Measurements from ENCODE around the gene KRTAP5-2.

KRTAP5-2 gene

DNA sequence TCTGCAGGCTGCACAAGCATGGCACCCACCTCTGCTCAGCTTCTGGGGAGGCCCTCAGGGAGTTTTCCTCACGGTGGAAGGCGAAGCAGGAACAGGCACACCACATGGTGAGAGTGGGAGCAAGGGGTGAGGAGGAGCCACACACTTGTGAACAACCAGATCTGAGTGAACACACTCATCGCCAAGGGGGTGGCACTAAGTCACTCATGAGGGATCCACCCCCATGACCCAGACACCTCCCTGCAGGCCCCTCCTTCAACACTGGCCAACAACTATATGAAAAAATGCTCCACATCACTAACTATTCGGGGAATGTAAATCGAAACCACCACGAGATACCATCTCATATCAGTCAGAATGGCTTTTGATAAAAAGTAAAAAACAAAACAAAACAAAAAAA is 722 bp upstream of the KRTAP5-2 start:
- TF ChIP-seq CEBPB (IDR thresholded peaks at IDR 0.05) (no peak), EP300 (IDR thresholded peaks at IDR 0.05; ENCODE audit: borderline replicate concordance) (no peak), RAD21 (IDR thresholded peaks at IDR 0.05; ENCODE audit: low read depth) (no peak), CREB1 (IDR thresholded peaks at IDR 0.05; ENCODE audit: low read depth) (no peak), ZBTB7A (IDR thresholded peaks at IDR 0.05; ENCODE audit: low read depth) (no peak), NFIC (IDR thresholded peaks at IDR 0.05) (no peak), TEAD4 (IDR thresholded peaks at IDR 0.05) (no peak), TCF12 (IDR thresholded peaks at IDR 0.05; ENCODE audit: low read depth) (no peak), YY1 (IDR thresholded peaks at IDR 0.05; ENCODE audit: low read depth) (no peak), EGR1 (IDR thresholded peaks at IDR 0.05) (no peak), FOXM1 (IDR thresholded peaks at IDR 0.05; ENCODE audit: borderline replicate concordance, low read depth) (no peak)
- TF ChIP-seq, protein P1, sequence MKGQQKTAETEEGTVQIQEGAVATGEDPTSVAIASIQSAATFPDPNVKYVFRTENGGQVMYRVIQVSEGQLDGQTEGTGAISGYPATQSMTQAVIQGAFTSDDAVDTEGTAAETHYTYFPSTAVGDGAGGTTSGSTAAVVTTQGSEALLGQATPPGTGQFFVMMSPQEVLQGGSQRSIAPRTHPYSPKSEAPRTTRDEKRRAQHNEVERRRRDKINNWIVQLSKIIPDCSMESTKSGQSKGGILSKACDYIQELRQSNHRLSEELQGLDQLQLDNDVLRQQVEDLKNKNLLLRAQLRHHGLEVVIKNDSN (IDR thresholded peaks at IDR 0.05): no peak

GRCh38 chr11:1597331-1597993 is 632 bp downstream of the KRTAP5-2 start:
- no peak for TF ChIP-seq REST (IDR thresholded peaks at IDR 0.05; ENCODE audit: low read depth)
- no peak for TF ChIP-seq NFIC (IDR thresholded peaks at IDR 0.05)
- TF ChIP-seq RAD21 (IDR thresholded peaks at IDR 0.05; ENCODE audit: low read depth): no peak
- TF ChIP-seq CREB1 (IDR thresholded peaks at IDR 0.05; ENCODE audit: low read depth): no peak
- no peak for TF ChIP-seq TEAD4 (IDR thresholded peaks at IDR 0.05)
- no peak for TF ChIP-seq CEBPB (IDR thresholded peaks at IDR 0.05)
- no peak for TF ChIP-seq EP300 (IDR thresholded peaks at IDR 0.05; ENCODE audit: borderline replicate concordance)
- TF ChIP-seq YY1 (IDR thresholded peaks at IDR 0.05; ENCODE audit: low read depth): no peak
- TF ChIP-seq, protein P1 (IDR thresholded peaks at IDR 0.05): no peak
- no peak for TF ChIP-seq FOXM1 (IDR thresholded peaks at IDR 0.05; ENCODE audit: borderline replicate concordance, low read depth)
- TF ChIP-seq ZBTB7A (IDR thresholded peaks at IDR 0.05; ENCODE audit: low read depth): no peak
- TF ChIP-seq, protein P2, sequence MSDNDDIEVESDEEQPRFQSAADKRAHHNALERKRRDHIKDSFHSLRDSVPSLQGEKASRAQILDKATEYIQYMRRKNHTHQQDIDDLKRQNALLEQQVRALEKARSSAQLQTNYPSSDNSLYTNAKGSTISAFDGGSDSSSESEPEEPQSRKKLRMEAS (IDR thresholded peaks at IDR 0.05): no peak
- no peak for TF ChIP-seq EGR1 (IDR thresholded peaks at IDR 0.05)
- TF ChIP-seq TAF1 (IDR thresholded peaks at IDR 0.05; ENCODE audit: low read depth): no peak
- no peak for TF ChIP-seq TCF12 (IDR thresholded peaks at IDR 0.05; ENCODE audit: low read depth)

GRCh38 chr11:1592628-1593027 is 5.5 kb downstream of the KRTAP5-2 start:
- TF ChIP-seq CEBPB (IDR thresholded peaks at IDR 0.05) (no peak), YY1 (IDR thresholded peaks at IDR 0.05; ENCODE audit: low read depth) (no peak), EGR1 (IDR thresholded peaks at IDR 0.05) (no peak), ZBTB7A (IDR thresholded peaks at IDR 0.05; ENCODE audit: low read depth) (no peak), TEAD4 (IDR thresholded peaks at IDR 0.05) (no peak), CREB1 (IDR thresholded peaks at IDR 0.05; ENCODE audit: low read depth) (no peak), NFIC (IDR thresholded peaks at IDR 0.05) (no peak), FOXM1 (IDR thresholded peaks at IDR 0.05; ENCODE audit: borderline replicate concordance, low read depth) (no peak), RAD21 (IDR thresholded peaks at IDR 0.05; ENCODE audit: low read depth) (no peak), EP300 (IDR thresholded peaks at IDR 0.05; ENCODE audit: borderline replicate concordance) (no peak)
- TF ChIP-seq, protein P2 (IDR thresholded peaks at IDR 0.05): no peak

DNA sequence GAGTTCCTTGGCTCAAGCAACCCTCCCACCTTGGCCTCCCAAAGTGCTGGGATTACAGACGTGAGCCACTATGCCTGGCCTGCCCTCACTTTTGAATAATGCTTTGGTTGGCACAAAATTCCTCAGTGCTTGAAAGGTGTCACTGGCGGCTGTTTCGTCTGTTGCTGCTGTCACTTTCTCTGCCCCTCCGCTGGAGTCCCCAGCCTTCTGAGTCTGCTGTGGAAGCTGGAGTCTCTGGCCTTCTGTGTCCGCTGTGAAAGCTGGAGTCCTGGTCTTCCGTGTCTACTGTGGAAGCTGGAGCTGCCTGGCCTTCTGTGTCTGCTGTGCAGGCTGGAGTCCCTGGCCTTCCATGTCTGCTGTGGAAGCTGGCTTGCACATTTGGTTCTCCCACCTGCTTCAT is 8.1 kb downstream of the KRTAP5-2 start:
- TF ChIP-seq CREB1 (IDR thresholded peaks at IDR 0.05; ENCODE audit: low read depth) (no peak), ZBTB7A (IDR thresholded peaks at IDR 0.05; ENCODE audit: low read depth) (no peak), RAD21 (IDR thresholded peaks at IDR 0.05; ENCODE audit: low read depth) (no peak), REST (IDR thresholded peaks at IDR 0.05; ENCODE audit: low read depth) (no peak), NFIC (IDR thresholded peaks at IDR 0.05) (no peak), YY1 (IDR thresholded peaks at IDR 0.05; ENCODE audit: low read depth) (no peak), EP300 (IDR thresholded peaks at IDR 0.05; ENCODE audit: borderline replicate concordance) (no peak), TEAD4 (IDR thresholded peaks at IDR 0.05) (no peak), CEBPB (IDR thresholded peaks at IDR 0.05) (no peak)
- TF ChIP-seq, protein P1 (IDR thresholded peaks at IDR 0.05): no peak

DNA sequence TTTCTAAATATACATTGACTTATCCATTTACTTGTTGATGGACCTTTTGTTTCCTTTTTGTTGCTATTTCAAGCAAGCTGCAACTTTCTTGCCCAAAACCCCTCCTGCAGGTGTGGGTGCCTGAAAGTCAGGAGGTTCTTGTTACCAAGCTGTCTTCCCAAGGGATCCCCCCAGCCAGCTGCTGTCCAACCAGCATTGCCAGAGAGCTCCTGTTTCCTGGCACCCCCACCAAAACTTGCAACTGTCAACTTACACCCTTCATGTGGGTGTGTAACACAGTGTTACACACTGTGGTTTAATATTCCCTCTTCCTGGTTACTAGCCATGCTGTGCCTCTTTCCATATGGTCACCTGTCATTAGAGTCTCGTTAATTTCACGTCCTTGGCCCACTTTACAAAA is 11.4 kb downstream of the KRTAP5-2 start:
- TF ChIP-seq TCF12 (IDR thresholded peaks at IDR 0.05; ENCODE audit: low read depth) (no peak), EGR1 (IDR thresholded peaks at IDR 0.05) (no peak), NFIC (IDR thresholded peaks at IDR 0.05) (no peak), TEAD4 (IDR thresholded peaks at IDR 0.05) (no peak), EP300 (IDR thresholded peaks at IDR 0.05; ENCODE audit: borderline replicate concordance) (no peak), YY1 (IDR thresholded peaks at IDR 0.05; ENCODE audit: low read depth) (no peak), CREB1 (IDR thresholded peaks at IDR 0.05; ENCODE audit: low read depth) (no peak), FOXM1 (IDR thresholded peaks at IDR 0.05; ENCODE audit: borderline replicate concordance, low read depth) (no peak), TAF1 (IDR thresholded peaks at IDR 0.05; ENCODE audit: low read depth) (no peak), ZBTB7A (IDR thresholded peaks at IDR 0.05; ENCODE audit: low read depth) (no peak), REST (IDR thresholded peaks at IDR 0.05; ENCODE audit: low read depth) (no peak), CEBPB (IDR thresholded peaks at IDR 0.05) (no peak), RAD21 (IDR thresholded peaks at IDR 0.05; ENCODE audit: low read depth) (no peak)
- TF ChIP-seq, protein P2 (IDR thresholded peaks at IDR 0.05): no peak
- TF ChIP-seq, protein P1 (IDR thresholded peaks at IDR 0.05): no peak
